ENCODE measurements around the gene VRK3.

DNA sequence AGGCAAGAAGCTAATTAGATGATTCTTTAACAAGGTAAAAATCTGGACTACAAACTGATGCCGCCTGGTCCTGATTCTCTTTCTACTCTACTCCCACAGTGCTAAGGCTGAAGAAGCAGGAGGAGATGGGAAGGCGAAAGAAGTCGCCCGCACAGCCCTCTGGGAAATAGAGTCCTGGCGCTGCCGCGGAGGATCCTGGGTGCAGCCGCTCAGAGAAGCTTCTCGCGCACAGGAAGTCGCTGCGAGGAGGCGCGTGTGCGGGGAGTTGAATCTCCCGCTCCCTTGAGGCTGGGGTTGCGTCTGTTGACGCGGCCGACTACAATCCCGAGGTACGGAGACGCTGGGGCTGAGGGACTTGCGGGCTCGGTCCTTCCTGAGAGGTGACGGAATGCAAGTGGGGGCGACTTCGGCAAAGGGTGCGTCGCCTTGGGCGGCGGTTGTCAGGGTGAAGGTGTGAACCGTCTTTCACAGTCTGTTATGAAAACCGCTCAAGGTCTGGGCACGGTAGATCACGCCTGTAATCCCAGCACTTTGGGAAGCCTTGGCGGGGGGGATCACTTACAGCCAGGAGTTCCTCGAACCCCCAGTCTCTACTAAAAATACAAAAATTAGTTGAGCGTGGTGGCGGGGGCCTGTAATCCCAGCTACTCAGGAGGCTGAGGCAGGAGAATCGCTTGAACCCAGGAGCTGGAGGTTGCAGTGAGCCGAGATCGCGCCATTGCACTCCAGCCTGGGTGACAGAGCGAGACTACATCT, 800 bp upstream of the VRK3 start, which contains the start of gene ZNF473:
- TF ChIP-seq, protein P1, sequence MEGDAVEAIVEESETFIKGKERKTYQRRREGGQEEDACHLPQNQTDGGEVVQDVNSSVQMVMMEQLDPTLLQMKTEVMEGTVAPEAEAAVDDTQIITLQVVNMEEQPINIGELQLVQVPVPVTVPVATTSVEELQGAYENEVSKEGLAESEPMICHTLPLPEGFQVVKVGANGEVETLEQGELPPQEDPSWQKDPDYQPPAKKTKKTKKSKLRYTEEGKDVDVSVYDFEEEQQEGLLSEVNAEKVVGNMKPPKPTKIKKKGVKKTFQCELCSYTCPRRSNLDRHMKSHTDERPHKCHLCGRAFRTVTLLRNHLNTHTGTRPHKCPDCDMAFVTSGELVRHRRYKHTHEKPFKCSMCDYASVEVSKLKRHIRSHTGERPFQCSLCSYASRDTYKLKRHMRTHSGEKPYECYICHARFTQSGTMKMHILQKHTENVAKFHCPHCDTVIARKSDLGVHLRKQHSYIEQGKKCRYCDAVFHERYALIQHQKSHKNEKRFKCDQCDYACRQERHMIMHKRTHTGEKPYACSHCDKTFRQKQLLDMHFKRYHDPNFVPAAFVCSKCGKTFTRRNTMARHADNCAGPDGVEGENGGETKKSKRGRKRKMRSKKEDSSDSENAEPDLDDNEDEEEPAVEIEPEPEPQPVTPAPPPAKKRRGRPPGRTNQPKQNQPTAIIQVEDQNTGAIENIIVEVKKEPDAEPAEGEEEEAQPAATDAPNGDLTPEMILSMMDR (conservative IDR thresholded peaks at IDR 0.05; ENCODE audit: low read depth, low read length) = no peak
- TF ChIP-seq POLR2A (IDR thresholded peaks at IDR 0.05; ENCODE audit: low read depth, low read length) = peak; percentile 62; the same call in 1 of the 2 replicates
- TF ChIP-seq CEBPB (IDR thresholded peaks at IDR 0.05; ENCODE audit: low read depth, low read length) = no peak
- no peak for TF ChIP-seq RAD21 (IDR thresholded peaks at IDR 0.05; ENCODE audit: low read length)
- TF ChIP-seq, protein P2, sequence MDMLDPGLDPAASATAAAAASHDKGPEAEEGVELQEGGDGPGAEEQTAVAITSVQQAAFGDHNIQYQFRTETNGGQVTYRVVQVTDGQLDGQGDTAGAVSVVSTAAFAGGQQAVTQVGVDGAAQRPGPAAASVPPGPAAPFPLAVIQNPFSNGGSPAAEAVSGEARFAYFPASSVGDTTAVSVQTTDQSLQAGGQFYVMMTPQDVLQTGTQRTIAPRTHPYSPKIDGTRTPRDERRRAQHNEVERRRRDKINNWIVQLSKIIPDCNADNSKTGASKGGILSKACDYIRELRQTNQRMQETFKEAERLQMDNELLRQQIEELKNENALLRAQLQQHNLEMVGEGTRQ (IDR thresholded peaks at IDR 0.05; ENCODE audit: low read depth, low read length) = peak; percentile 41; the same call in 1 of the 2 replicates
- no peak for TF ChIP-seq RFX5 (IDR thresholded peaks at IDR 0.05; ENCODE audit: low read depth, low read length)
- peak; percentile 12; the same call in 1 of the 2 replicates for TF ChIP-seq MAZ (IDR thresholded peaks at IDR 0.05; ENCODE audit: borderline replicate concordance, low read depth, low read length)
- TF ChIP-seq NFE2L2 (IDR thresholded peaks at IDR 0.05; ENCODE audit: low read depth, low read length) = no peak
- no peak for TF ChIP-seq SMC3 (IDR thresholded peaks at IDR 0.05; ENCODE audit: low read depth, low read length)

All from IMR-90 (cell line).